ENCODE measurements around the gene APEH. TPM values are rescaled to one million over a fixed set of nuclear protein-coding genes. Genes with fewer than 3 reads are reported as not detected.

Gene APEH
- total and polyA plus RNA-seq, 4 donors = 65.1 to 94.1 (median 87.5) TPM

DNA sequence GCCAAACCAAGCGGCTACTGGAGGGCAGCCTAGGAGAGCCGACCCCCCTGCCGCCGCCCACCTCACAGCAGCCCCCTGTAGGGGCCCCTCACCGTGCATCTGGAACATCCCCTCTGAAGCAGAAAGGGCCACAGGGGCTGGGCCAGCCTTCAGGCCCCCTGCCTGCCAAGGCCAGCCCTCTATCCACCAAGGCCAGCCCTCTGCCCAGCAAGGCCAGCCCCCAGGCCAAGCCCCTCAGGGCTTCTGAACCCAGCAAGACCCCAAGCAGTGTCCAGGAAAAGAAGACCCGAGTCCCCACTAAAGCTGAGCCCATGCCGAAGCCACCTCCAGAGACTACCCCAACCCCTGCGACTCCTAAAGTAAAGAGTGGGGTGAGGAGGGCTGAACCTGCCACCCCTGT is 23.5 kb upstream of the APEH start:
- Histone ChIP-seq H3K4me3 (ENCODE audit: low read depth in 1 of 3, low read length in 3 of 3) (no peak overlapping the region), H3K4me1 (ENCODE audit: control insufficient read depth in 4 of 4, insufficient read depth in 4 of 4, low read length in 3 of 4) (peaks cover 3 to 19% (median 10%) of the 10 kb centered on the region in 4 donors), H3K36me3 (ENCODE audit: control insufficient read depth in 4 of 4, insufficient read depth in 3 of 4, low read depth in 1 of 4, low read length in 3 of 4) (no peaks in the 10 kb centered on the region), H3K9me3 (ENCODE audit: control insufficient read depth in 4 of 4, low read length in 3 of 4) (no peaks in the 10 kb centered on the region), H3K27ac (ENCODE audit: low read depth in 1 of 2, low read length in 2 of 2) (no peak overlapping the region), H3K9ac (ENCODE audit: low read depth in 1 of 2, low read length in 2 of 2) (no peak overlapping the region), H3K27me3 (ENCODE audit: control insufficient read depth in 4 of 4, insufficient read depth in 4 of 4, low read length in 3 of 4) (no peaks in the 10 kb centered on the region)
- no peak for TF ChIP-seq SP1 (IDR thresholded peaks at IDR 0.05)
- no peak for TF ChIP-seq HNF4G (IDR thresholded peaks at IDR 0.05)
- no peak for TF ChIP-seq EGR1 (IDR thresholded peaks at IDR 0.05; ENCODE audit: low read depth in 2 of 2)
- no peak for TF ChIP-seq GABPA (IDR thresholded peaks at IDR 0.05 in 1 of 2, conservative IDR thresholded peaks at IDR 0.05 in 1 of 2)
- TF ChIP-seq, protein P1, sequence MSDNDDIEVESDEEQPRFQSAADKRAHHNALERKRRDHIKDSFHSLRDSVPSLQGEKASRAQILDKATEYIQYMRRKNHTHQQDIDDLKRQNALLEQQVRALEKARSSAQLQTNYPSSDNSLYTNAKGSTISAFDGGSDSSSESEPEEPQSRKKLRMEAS (IDR thresholded peaks at IDR 0.05) = no peak
- TF ChIP-seq, protein P2, sequence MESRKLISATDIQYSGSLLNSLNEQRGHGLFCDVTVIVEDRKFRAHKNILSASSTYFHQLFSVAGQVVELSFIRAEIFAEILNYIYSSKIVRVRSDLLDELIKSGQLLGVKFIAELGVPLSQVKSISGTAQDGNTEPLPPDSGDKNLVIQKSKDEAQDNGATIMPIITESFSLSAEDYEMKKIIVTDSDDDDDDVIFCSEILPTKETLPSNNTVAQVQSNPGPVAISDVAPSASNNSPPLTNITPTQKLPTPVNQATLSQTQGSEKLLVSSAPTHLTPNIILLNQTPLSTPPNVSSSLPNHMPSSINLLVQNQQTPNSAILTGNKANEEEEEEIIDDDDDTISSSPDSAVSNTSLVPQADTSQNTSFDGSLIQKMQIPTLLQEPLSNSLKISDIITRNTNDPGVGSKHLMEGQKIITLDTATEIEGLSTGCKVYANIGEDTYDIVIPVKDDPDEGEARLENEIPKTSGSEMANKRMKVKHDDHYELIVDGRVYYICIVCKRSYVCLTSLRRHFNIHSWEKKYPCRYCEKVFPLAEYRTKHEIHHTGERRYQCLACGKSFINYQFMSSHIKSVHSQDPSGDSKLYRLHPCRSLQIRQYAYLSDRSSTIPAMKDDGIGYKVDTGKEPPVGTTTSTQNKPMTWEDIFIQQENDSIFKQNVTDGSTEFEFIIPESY (IDR thresholded peaks at IDR 0.05) = no peak
- TF ChIP-seq FOXA1 (IDR thresholded peaks at IDR 0.05) = no peak
- TF ChIP-seq FOXA2 (IDR thresholded peaks at IDR 0.05) = no peak
- TF ChIP-seq, protein P3, sequence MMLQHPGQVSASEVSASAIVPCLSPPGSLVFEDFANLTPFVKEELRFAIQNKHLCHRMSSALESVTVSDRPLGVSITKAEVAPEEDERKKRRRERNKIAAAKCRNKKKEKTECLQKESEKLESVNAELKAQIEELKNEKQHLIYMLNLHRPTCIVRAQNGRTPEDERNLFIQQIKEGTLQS (IDR thresholded peaks at IDR 0.05) = no peak
- TF ChIP-seq RXRA (IDR thresholded peaks at IDR 0.05) = no peak
- TF ChIP-seq, protein P4, sequence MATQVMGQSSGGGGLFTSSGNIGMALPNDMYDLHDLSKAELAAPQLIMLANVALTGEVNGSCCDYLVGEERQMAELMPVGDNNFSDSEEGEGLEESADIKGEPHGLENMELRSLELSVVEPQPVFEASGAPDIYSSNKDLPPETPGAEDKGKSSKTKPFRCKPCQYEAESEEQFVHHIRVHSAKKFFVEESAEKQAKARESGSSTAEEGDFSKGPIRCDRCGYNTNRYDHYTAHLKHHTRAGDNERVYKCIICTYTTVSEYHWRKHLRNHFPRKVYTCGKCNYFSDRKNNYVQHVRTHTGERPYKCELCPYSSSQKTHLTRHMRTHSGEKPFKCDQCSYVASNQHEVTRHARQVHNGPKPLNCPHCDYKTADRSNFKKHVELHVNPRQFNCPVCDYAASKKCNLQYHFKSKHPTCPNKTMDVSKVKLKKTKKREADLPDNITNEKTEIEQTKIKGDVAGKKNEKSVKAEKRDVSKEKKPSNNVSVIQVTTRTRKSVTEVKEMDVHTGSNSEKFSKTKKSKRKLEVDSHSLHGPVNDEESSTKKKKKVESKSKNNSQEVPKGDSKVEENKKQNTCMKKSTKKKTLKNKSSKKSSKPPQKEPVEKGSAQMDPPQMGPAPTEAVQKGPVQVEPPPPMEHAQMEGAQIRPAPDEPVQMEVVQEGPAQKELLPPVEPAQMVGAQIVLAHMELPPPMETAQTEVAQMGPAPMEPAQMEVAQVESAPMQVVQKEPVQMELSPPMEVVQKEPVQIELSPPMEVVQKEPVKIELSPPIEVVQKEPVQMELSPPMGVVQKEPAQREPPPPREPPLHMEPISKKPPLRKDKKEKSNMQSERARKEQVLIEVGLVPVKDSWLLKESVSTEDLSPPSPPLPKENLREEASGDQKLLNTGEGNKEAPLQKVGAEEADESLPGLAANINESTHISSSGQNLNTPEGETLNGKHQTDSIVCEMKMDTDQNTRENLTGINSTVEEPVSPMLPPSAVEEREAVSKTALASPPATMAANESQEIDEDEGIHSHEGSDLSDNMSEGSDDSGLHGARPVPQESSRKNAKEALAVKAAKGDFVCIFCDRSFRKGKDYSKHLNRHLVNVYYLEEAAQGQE (IDR thresholded peaks at IDR 0.05) = no peak
- TF ChIP-seq NR2F2 (IDR thresholded peaks at IDR 0.05) = no peak
- no peak for TF ChIP-seq JUND (IDR thresholded peaks at IDR 0.05)
- no peak for TF ChIP-seq RAD21 (IDR thresholded peaks at IDR 0.05)
- TF ChIP-seq YY1 (IDR thresholded peaks at IDR 0.05) = no peak
- TF ChIP-seq TAF1 (conservative IDR thresholded peaks at IDR 0.05) = no peak
- no peak for TF ChIP-seq HNF4A (conservative IDR thresholded peaks at IDR 0.05)
- TF ChIP-seq, protein P5, sequence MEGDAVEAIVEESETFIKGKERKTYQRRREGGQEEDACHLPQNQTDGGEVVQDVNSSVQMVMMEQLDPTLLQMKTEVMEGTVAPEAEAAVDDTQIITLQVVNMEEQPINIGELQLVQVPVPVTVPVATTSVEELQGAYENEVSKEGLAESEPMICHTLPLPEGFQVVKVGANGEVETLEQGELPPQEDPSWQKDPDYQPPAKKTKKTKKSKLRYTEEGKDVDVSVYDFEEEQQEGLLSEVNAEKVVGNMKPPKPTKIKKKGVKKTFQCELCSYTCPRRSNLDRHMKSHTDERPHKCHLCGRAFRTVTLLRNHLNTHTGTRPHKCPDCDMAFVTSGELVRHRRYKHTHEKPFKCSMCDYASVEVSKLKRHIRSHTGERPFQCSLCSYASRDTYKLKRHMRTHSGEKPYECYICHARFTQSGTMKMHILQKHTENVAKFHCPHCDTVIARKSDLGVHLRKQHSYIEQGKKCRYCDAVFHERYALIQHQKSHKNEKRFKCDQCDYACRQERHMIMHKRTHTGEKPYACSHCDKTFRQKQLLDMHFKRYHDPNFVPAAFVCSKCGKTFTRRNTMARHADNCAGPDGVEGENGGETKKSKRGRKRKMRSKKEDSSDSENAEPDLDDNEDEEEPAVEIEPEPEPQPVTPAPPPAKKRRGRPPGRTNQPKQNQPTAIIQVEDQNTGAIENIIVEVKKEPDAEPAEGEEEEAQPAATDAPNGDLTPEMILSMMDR (IDR thresholded peaks at IDR 0.05; ENCODE audit: low read depth, low read length, missing input control) = no peak
- 89% methylated on average over 8 of the region's 8 CpGs for WGBS
- no peak for DNase-seq (ENCODE audit: low spot score)

Measured in liver (tissue), 9 donors.